ENCODE measurements around the gene CRYGC. TPM values are rescaled to one million over a fixed set of nuclear protein-coding genes. Genes with fewer than 3 reads are reported as not detected.

CRYGC gene
- total RNA-seq, 4 donors from 2014 or later, result not detected

GRCh38 chr2:208122248-208122647 is 7.4 kb downstream of the CRYGC start:
- TF ChIP-seq, protein P1, sequence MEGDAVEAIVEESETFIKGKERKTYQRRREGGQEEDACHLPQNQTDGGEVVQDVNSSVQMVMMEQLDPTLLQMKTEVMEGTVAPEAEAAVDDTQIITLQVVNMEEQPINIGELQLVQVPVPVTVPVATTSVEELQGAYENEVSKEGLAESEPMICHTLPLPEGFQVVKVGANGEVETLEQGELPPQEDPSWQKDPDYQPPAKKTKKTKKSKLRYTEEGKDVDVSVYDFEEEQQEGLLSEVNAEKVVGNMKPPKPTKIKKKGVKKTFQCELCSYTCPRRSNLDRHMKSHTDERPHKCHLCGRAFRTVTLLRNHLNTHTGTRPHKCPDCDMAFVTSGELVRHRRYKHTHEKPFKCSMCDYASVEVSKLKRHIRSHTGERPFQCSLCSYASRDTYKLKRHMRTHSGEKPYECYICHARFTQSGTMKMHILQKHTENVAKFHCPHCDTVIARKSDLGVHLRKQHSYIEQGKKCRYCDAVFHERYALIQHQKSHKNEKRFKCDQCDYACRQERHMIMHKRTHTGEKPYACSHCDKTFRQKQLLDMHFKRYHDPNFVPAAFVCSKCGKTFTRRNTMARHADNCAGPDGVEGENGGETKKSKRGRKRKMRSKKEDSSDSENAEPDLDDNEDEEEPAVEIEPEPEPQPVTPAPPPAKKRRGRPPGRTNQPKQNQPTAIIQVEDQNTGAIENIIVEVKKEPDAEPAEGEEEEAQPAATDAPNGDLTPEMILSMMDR (IDR thresholded peaks at IDR 0.05; ENCODE audit: low read depth), result no peak

DNA sequence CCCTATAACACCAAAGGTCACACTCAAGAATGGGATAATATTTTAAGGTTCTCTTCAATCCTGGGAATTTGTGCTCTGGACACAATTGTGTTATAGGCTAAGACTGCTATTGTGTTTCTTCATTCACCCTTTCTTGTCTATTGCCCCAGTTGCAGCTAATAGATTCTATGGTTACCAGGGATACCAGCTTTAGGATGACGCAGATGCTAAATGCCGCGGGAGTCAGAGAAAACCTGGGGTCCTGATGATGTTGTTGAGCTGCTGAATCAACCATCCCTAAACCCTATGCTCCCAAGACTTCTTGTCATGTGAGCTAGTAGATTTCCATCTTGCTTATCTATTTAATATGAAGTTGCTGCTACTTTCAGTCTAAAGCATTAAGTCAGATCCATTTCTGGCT is 10.7 kb downstream of the CRYGC start:
- TF ChIP-seq, protein P1 (IDR thresholded peaks at IDR 0.05; ENCODE audit: low read depth), result no peak

- TF ChIP-seq, protein P1 (IDR thresholded peaks at IDR 0.05; ENCODE audit: low read depth), result no peak
These were observed 16.7 kb downstream of the CRYGC start for GRCh38 chr2:208112969-208113368.

DNA sequence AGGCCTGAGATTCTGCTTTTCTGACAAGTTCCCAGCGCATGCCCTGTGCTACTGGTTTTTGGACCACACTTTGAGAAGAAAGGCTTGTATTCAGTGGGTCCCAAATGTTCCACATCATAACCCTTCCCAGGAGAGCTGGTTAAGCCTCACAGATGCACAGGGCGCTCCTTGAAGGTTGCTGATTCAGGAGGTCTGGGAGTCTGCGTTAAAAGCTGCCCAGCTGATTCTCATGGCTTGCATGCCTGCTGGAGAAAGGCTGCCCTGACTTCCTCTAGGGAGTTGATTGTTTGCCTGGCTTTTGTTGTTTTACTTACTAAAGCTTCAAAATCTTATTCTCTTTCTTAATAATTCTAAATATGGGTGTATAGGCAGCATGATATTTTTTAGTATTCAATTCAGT is 26.0 kb downstream of the CRYGC start:
- TF ChIP-seq, protein P1 (IDR thresholded peaks at IDR 0.05; ENCODE audit: low read depth), result no peak

DNA sequence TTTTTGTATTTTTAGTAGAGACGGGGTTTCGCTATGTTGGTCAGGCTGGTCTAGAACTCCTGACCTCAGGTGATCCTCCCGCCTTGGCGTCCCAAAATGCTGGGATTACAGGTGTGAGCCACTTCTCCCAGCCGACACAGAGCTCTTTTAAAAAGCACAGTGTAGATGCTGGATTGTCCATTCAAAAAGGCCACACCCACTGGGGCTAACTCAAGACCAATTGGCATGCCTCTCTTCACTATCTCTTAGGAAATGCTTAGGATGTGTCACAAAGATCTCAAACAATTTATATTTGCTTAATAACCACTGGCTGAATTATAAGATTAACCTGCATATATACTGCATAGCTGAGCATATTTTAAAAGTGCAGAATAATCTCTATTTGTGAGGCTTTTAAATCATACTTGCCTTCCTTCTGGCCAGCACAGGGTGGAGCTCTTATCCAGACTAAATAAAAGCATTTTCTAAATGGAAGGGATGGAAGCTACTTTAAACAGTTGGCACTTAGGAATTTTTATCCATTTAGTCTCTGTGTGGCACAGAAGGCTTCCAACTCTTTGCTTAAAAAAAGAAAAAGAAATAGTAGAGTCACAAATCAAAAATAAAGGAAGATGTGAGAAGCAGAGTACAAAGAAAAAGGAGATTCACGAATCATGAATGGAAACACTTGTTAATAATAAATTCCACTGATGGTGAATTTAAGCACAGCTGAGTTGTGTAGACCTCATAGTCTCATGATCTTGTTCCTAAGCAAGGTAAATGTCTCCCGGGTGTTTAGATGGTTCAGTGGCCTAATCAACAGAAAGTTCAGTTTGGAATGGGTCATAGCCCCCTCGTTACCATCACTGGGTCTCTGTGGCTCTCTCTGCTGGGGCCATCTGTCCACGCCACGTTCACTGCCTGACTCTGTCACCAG is 27.7 kb downstream of the CRYGC start:
- TF ChIP-seq, protein P1 (IDR thresholded peaks at IDR 0.05; ENCODE audit: low read depth), result no peak

DNA sequence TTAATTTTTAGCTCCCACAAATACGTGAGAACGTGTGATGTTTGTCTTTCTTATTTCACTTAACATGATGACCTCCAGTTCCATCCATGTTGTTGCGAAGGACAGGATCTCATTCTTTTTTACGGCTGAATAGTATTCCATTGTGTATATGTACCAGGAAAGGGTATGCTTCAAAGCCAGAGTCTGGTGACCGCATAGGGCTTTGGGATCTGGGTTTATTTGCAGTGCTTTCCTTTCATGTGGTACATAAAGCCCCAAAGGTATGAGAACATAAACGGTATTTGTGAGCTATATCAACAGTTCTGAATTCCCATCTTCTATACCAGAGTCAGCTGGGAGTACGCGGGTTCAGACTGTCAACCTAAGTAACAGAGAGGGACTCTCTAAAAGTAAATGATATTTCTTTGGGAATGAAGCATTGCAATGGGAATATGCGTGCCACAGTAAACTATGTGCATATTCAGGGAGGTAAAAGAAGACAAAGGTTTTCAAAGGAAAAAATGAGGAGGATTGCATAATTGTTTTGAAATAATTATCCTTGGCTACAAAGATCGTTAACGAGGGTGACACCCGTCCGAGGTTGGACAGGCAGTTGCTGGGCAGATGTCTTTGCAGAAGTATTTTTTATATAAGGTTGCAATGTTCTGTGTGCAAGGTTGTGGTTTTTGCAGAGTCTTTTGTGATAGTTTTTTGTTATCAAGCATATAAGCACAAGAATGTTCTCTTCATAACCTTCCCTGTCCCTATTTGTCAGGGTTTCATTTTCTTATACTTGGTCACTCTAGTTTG is 29.8 kb downstream of the CRYGC start:
- TF ChIP-seq, protein P1 (IDR thresholded peaks at IDR 0.05; ENCODE audit: low read depth), result no peak

- TF ChIP-seq, protein P1 (IDR thresholded peaks at IDR 0.05; ENCODE audit: low read depth), result no peak
These were observed 31.4 kb downstream of the CRYGC start for GRCh38 chr2:208098267-208098666.
